Adrenal gland (tissue), 5 donors: ENCODE results near the gene AP1G2.

Experiments
- CTCF ChIP-seq, 6 experiments: fragments of 450-650 bp in 4 of 6; fragments of 200-600 bp in 2 of 6; sonication (generic) in 1 of 6; IDR thresholded peaks; 1 replicate in 5 of 6; 2 replicates in 1 of 6; pipeline versions ENCODE4 v1.5.1 to v1.8.0; 2016 to 2021; ENCODE audit warnings: antibody characterized with exemption in 6 of 6, mild to moderate bottlenecking in 2 of 6, moderate library complexity in 1 of 6
- POLR2A ChIP-seq, 2 donors: fragments of 450-650 bp; IDR thresholded peaks; one replicate each; pipeline ENCODE4 v1.6.1; 2017; ENCODE audit warnings: antibody characterized with exemption in 2 of 2, mild to moderate bottlenecking in 2 of 2, moderate library complexity in 1 of 2
- donor health status: DM: no; HTN: no; CAD: no.

GRCh38 chr14:23568600-23569331, 1.2 kb upstream of the AP1G2 start:
- peak in 1 of 6 experiments; percentile 10 for TF ChIP-seq CTCF (IDR thresholded peaks at IDR 0.05)
- no peak for TF ChIP-seq POLR2A (IDR thresholded peaks at IDR 0.05)
